T-helper 9 cell (primary cell): ENCODE results near the gene C1QA.

Experiments used
- DNase-seq: peaks from one replicate; pipeline ENCODE4 v3.0.0-alpha.2; 2020
- total RNA-seq, 2 donors: gene quantifications; one replicate each; lab custom pipeline; 2026; lab: John Stamatoyannopoulos, UW

Gene C1QA, protein sequence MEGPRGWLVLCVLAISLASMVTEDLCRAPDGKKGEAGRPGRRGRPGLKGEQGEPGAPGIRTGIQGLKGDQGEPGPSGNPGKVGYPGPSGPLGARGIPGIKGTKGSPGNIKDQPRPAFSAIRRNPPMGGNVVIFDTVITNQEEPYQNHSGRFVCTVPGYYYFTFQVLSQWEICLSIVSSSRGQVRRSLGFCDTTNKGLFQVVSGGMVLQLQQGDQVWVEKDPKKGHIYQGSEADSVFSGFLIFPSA
- total RNA-seq = 0 to 0.07 reads per million in 2 donors

DNA sequence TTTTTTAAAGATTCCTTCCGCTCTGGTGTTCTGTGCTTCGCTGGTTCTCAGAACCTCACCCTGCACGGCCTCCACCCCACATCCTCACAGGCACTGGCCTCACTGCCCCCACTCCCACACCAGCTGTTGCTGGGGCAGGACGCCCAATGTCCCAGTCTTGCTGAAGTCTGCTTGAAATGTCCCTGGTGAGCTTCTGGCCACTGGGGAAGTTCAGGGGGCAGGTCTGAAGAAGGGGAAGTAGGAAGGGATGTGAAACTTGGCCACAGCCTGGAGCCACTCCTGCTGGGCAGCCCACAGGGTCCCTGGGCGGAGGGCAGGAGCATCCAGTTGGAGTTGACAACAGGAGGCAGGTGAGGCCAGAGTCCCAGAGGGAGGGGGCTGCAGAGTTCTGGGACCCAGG, at the start of gene C1QA:
TSS of gene C1QA (plus strand) at position 276 of the 400 bp plus-strand sequence. CDS start 989 bp downstream, outside the sequence.
- no peak for DNase-seq

DNA sequence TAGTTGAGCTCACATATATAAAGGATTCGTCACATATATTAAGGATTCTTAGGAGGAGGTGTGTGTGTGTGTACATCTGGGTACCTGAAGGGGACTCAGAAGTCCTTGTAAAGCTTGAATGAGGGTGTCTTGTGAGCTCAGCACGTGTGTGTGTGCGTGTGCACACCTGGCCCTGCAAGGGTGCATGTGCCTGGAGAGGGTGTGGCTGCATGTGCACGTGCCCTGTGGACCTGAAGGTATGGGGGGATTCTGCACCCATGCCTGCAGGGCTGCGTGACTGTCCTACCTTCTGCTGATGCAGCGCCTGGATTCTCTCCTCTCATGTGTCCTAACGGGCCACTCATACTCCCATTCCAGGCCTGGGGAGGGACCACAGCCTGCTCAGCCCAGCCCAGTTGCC, 49.2 kb upstream of the C1QA start:
- DNase-seq = no peak

DNA sequence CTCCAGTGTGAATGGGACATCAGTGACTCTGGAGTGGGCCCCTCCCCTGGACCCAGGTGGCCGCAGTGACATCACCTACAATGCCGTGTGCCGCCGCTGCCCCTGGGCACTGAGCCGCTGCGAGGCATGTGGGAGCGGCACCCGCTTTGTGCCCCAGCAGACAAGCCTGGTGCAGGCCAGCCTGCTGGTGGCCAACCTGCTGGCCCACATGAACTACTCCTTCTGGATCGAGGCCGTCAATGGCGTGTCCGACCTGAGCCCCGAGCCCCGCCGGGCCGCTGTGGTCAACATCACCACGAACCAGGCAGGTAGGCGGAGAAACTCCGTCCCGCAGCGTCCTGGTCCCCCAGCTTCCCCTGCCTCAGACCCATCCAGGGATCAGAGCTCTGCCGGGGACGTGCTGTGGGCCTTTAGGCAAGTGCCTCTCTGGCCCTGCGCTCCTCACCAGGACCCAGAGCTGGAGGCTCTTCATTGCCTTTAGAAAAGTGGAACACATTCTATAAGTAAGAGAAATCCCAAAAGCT, 47.5 kb upstream of the C1QA start:
- no peak for DNase-seq

DNA sequence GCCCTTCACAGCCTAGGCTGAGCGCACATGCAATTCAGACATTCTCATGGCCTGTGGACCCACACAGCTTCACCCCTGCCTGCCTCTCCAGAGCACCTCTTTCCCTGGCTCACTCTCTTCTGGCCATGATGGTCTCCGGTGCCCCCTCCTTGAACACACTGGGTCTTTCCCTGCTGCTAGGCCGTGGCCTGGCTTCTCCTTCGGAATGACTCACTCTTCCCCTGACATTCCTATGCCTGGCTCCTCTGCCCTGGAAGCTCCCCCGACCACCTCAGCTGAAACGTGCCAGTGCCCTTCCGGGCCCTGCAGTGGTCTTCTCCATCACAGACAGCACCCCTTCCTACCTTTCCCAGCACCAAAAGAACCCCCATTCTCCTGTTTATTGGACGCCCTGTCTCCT, 44.9 kb upstream of the C1QA start:
- DNase-seq = no peak

DNA sequence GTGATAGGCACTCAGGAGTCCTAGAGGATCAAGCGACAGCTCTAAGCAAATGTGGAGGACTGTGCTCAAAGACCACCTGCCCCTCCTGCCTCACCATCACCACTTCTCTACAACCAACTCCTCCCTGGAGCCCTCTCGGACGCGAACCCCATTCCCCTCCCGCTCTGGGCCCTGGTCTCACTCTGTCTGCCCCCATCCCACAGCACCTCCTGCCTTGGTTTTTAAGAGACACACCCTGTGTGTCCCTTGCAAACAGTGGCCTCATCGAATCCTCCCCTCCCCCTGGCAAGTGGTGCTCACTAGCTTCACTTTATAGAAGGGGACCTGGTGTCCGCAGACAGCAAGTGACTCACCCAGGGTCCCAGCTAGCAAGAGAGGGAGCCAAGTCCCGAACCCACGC, 44.4 kb upstream of the C1QA start:
- DNase-seq = no peak

DNA sequence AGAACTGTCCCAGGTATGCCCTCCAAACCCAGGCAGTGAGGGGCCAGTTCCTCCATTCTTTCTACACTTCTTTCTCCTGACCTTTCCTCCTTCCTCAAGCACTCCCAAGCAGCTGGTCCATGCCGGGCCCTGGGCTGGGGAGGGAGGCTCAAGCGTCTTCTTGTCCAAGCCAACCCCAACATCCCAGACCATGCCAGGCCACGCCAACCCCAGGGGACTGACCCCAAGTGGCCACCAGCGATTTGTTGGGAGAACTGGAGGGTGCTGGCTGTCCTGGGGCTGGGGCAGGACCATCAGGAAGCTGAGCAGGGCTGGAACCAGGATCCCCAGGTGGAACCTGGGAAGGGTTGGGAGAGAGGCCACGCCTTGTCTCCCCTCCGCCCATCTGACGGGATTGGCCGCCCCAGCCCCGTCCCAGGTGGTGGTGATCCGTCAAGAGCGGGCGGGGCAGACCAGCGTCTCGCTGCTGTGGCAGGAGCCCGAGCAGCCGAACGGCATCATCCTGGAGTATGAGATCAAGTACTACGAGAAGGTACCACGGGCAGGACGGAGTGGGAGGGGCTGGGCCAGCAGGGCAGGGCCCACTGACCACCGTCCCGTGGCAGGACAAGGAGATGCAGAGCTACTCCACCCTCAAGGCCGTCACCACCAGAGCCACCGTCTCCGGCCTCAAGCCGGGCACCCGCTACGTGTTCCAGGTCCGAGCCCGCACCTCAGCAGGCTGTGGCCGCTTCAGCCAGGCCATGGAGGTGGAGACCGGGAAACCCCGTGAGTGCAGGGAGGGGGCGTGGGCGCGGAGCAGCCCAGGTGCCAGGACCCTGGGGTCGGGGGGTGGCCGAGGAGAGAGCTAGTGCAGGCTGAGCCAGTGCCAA, 43.3 kb upstream of the C1QA start:
- no peak for DNase-seq

DNA sequence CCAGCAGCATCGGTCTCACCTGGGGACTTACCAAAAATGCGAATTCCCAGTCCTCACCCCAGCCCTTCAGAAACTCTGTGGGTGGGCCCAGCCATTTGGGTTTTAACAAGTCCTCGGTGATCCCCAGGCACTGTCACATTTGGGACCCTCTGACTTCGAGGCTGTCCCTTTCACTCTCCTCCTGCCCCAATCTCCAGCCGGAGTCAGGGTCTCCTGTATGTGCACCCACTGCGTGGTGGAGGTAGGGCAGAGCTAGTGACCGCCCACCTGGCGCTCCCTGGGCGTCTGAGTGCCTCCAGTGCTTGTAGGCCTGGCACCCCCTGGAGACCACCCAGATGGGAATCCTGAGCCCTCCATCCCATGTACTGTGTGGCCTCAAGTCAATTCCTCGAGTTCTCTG, 42.0 kb upstream of the C1QA start:
- DNase-seq = no peak

DNA sequence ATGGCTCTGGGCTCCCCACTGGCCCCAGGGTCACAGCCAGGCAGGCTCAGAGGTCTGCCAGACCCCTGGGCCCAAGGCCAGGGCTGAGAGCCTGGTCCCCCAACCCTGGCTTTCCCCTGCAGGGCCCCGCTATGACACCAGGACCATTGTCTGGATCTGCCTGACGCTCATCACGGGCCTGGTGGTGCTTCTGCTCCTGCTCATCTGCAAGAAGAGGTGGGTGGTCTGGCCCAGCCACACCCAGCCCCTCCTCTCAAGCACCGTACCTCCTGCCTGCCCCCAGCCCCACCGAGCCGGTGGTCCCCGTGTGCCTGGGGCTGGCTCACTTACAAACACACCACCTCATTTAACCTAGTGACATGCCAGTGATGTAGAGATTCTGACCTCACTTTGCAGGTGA, 41.3 kb upstream of the C1QA start:
- no peak for DNase-seq

DNA sequence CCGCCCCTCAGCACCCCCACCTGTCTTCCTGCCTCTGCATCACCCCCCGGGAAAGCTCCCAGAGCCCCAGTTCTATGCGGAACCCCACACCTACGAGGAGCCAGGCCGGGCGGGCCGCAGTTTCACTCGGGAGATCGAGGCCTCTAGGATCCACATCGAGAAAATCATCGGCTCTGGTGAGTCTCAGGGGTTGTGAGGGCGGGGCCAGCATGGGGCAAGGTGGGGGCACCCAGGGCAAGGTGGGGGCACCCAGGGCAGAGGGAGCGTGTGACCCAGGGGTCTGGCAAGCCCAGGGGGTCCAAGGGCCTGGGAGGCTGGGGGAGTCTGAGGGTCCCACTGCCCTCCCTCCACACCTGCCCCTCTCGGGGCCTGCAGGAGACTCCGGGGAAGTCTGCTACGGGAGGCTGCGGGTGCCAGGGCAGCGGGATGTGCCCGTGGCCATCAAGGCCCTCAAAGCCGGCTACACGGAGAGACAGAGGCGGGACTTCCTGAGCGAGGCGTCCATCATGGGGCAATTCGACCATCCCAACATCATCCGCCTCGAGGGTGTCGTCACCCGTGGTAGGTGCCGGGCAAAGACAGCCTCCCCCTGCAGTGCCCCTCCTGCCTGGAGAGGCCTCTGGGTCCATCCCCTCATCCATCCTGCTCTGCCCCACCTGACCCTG, 39.0 kb upstream of the C1QA start:
- no peak for DNase-seq

DNA sequence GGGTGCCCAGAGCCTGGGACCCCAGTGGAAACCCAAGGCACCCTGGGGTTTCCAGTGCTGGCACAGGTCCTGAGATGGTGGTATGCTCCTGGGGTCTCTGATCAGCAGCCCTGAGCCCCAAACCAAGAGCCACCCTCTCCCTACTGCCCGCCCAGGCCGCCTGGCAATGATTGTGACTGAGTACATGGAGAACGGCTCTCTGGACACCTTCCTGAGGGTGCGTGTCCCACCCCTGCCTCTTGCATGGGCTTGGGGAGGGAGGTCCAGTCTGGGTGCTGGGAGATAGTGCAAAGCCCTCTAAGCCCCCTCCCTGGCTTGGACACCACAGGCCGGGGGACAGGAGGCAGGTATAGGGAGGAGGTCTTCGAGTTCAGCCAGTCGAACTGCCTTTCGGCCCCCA, 38.4 kb upstream of the C1QA start:
- DNase-seq = no peak

DNA sequence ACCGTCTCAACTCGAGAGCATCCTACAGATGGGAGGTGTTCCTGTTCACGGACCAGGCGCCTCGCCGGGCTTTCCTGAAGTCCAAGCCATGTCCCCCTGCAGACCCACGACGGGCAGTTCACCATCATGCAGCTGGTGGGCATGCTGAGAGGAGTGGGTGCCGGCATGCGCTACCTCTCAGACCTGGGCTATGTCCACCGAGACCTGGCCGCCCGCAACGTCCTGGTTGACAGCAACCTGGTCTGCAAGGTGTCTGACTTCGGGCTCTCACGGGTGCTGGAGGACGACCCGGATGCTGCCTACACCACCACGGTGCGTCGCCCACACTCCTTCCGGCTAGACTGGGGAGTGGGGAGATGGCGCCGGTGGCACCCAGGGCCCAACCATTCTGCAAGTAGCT, 37.7 kb upstream of the C1QA start:
- no peak for DNase-seq

DNA sequence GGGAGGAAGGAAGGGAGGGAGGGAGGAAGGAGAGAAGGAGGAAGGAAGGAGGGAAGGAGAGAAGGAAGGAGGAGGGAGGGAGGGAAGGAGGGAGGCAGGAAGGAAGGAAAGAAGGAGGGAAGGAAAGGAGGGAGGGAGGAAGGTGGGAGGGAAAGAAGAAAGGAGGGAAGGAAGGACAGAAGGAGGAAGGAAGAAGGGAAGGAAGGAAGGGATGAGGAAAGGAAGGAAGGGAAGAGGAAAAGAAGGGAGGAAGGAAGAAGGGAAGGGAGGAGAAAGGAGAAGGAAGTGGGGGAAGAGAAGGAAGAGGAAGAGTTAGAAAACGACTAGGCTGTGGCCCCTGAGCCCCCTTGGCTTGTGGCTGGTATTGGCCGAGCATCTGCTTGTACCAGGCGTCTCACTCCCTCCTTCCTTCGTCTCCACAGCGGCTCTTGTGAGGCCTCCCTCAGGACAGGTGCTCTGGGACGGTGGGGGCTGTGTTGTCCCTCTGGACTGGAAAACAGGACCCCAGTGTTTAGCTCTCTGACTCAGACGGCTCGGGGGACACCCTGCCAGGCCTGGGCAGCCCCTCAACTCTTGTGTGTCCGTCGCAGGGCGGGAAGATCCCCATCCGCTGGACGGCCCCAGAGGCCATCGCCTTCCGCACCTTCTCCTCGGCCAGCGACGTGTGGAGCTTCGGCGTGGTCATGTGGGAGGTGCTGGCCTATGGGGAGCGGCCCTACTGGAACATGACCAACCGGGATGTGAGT, 36.2 kb upstream of the C1QA start:
- no peak for DNase-seq

DNA sequence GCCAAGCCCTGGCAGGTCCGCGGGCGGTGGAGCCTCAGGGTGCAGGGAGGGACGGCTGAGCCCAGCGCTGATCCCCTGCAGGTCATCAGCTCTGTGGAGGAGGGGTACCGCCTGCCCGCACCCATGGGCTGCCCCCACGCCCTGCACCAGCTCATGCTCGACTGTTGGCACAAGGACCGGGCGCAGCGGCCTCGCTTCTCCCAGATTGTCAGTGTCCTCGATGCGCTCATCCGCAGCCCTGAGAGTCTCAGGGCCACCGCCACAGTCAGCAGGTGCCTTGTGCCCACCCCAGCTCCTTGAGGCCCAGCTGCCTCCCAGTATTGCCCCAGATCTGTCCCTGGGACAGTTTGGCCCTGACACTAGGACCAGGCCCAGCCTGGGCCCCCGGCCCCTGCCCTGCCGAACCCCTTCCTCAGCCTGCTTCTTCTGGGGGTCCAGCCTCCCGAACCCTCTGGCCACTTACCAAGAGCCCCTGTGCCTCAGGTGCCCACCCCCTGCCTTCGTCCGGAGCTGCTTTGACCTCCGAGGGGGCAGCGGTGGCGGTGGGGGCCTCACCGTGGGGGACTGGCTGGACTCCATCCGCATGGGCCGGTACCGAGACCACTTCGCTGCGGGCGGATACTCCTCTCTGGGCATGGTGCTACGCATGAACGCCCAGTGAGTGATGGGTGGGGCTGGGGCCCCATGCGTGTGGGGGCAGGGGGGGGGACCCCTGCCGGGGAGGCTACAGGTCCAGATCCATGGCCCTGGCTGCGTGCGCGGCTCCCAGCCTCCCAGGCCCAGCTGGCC, 35.4 kb upstream of the C1QA start:
- DNase-seq = no peak

DNA sequence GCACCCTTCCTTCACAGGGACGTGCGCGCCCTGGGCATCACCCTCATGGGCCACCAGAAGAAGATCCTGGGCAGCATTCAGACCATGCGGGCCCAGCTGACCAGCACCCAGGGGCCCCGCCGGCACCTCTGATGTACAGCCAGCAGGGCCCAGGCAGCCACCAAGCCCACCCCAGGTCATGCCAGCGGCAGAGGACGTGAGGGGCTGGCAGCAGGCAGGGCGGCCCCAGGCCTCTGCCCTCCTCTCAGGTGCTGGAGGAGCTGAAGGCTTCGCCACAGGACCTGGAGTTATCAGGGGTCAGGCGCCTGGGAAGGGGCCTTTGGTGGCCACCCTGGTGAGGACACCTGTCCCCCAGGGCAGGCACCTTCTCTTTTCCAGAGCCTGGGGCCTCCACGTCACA, 34.8 kb upstream of the C1QA start:
- no peak for DNase-seq

DNA sequence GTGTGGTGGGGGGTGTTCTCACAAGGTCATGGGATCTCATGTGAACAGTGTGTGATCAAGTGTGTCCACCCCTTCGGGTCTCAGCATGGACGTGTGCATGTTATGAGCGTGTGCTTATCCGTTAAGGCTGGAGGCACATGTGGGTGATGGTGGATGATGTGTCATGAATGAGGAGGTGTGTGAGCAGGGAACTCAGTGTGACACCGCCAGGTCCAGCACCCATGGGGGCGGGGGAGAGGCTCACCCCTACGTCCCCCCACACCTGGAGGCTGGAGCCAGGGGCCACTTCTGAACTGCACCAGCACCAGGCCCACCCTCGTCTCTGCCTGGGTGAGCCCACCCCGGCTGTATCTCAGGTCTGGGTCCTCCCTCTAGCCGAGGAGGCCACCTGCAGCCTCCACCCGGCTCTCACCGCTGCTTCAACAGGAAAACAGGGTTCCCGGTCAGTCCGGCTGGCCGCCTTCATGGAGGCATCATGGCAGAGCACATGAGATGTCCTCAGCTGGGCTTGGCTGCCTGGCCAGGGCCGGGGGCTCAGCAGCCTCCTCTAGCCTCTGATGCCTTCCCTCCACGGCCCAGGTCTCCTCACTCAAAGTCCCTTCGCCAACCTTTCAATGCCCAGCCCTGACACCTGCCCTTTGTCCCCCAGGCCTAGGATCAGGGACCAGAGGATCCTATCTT, 34.2 kb upstream of the C1QA start:
- DNase-seq = no peak

DNA sequence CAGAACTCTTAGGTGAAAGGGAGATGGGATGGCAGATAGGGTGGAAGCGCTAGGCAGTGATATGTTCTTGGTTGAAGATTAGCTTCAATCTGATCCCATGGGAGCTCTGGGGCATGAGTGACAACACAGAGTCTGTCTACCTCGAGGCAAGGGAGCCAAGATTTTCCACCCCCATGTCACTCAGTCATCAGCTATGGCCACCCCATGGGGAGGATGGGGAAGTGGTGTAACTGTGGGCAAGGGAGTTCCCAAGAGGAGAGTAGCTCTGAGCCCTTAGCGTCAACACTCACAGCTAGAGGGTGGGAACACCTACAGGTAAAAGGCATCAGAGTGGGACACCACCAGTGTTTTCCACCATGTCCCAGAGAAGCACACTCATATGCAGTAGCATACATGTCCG, 30.3 kb upstream of the C1QA start:
- no peak for DNase-seq

DNA sequence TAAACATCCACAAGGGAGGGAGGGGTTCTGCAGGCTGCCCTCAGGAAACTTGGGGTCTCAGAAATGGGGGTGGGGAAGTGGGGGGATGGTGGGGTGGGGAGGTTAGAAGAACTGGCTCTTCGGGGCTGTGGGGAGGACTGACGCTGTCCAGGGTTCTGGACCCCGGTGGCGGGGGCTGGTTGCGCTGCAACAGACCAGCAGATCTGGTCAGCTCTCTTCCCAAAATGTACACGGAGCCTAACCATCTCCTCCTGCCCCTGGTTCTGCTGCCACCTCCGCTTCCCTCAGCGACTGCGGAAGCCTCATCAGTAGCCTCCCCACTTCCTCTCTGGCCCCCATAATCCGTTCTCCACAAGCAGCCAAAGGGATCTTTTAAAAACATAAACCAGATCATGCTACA, 29.3 kb upstream of the C1QA start:
- no peak for DNase-seq

DNA sequence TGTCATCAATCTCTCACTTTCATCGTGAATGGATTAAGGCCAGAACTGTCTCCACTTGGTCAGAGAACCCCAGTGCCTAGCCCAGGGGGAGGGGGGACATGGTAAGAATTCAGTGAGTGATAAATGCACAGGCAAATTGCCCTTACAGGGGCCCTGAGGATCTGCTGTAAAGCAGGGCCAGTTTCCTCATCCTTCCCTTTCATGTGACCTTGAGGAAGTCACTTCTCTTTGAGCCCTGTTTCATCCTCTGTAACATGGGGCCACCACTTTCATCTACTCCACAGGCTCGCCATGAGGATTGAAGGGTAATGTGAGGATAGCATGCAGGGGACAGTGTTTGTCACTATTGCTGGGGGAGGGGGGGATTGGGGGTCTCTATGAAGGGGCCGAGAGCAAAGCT, 28.1 kb upstream of the C1QA start:
- no peak for DNase-seq

DNA sequence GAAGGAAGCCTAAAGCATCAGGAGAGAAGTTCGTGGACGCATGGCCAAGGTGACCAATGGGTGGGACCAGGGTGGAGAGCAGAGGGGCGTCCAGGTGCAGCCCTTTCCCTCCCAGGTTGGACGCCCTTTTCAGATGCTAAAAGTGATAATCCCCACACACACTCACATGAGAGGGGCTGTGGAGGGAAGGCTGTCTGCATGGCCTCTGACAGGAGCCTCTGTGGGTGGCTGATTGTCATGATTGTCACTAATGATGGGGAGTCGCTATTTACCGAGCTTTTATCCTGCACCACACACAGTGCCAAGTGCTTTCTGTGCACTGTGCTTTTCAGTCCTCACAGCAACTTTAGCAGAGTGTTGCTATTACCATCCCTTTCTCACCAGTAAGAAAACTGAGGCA, 27.1 kb upstream of the C1QA start:
- no peak for DNase-seq

DNA sequence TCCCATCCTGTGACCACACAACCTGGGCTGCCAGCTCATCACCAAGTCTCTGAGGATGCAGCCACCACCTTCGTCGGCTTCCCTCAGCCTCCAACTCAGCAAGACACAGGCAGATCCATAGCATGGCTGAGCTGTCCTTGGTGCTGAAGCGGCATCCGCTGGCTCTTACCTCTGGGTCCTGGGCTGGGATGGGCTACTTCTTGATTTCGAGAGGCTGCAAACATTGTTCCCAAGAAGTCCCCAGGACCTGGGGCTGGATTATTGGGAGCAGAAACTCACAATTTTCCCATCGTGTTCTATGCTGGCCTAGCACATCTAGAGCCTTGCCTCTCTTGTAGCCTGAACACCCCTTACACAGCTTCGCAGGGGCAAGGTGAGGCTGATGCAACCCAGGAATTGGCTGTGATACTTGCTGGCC, 24.9 kb upstream of the C1QA start:
- DNase-seq = no peak
